ENCODE measurements around the gene RBM7.

DNA sequence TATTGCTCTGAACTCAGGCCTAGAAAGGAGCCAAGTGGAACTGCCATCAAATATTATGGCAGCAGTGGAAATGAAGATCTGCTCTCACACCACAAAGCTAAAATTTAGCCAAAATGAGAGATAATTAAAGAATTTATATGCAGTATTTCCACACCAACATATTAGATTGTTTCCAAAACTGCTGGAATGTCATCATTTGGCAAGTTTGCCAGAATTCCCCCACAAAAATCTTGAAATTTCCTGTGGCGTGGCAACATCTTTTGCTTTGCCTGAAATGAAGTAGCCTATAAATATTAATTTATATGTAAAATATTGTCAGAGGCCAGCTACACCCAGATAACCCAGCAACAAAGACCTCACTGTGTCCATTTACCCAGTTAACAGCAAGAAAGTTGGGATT lies 13.9 kb upstream of the RBM7 start:
- TF ChIP-seq CTCF (IDR thresholded peaks at IDR 0.05; ENCODE audit: low read length) (no peak), EZH2 (optimal IDR thresholded peaks at IDR 0.05; ENCODE audit: low read depth, low read length) (no peak), EZH2phosphoT487 (IDR thresholded peaks at IDR 0.05; ENCODE audit: low read length) (no peak)

All from MM.1S (cell line).